Muscle of leg (tissue), 11 donors: ENCODE measurements around the gene GPRIN1. TPM values are rescaled to one million over a fixed set of nuclear protein-coding genes. Genes with fewer than 3 reads are reported as not detected.
A peak's percentile ranks its signal among the peaks of the same experiment; 100 is the strongest.

Experiments
- DNase-seq: peaks from one replicate; pipeline ENCODE4 v3.0.0; 2013
- H3K27ac ChIP-seq: one replicate; pipeline ENCODE4 v1.5.1; 2013; ENCODE audit warnings: mild to moderate bottlenecking, low read length, control low read depth
- H3K27me3 ChIP-seq: one replicate; pipeline ENCODE4 v1.6.1; 2013; ENCODE audit warnings: low read length; ENCODE audit not compliant: control insufficient read depth, insufficient read depth
- H3K36me3 ChIP-seq: one replicate; pipeline ENCODE4 v1.6.1; 2013; ENCODE audit warnings: low read length; ENCODE audit not compliant: control insufficient read depth, insufficient read depth
- H3K4me1 ChIP-seq: one replicate; pipeline ENCODE4 v1.6.1; 2013; ENCODE audit warnings: low read length; ENCODE audit not compliant: control insufficient read depth, insufficient read depth
- H3K4me3 ChIP-seq: one replicate; pipeline ENCODE4 v1.5.1; 2013; ENCODE audit warnings: low read length, control low read depth
- H3K9me3 ChIP-seq: replicated peaks from 2 replicates; pipeline ENCODE4 v1.6.1; 2013; ENCODE audit warnings: low read depth, low read length; ENCODE audit not compliant: control insufficient read depth
- WGBS: methylation state at CpG from one replicate; pipeline ENCODE4 v1.1.5; 2013; ENCODE audit warnings: missing lambda C conversion rate; ENCODE audit not compliant: insufficient coverage; 5-methylcytosine and 5-hydroxymethylcytosine counted together
- polyA plus RNA-seq, 8 donors: library from polyadenylated mRNA; unstranded; fragments of 120-200 nt; gene quantifications; one replicate each; pipeline versions ENCODE4 v1.2.1 to v1.2.3, GENCODE V29; 2013; ENCODE audit warnings: inconsistent platforms in 1 of 8, low replicate concordance in 1 of 8; ENCODE audit not compliant: insufficient read length in 8 of 8, insufficient read depth in 1 of 8
- total RNA-seq: library from RNA; stranded (reverse); fragments of 120-200 nt; gene quantifications from one replicate; pipeline ENCODE4 v1.2.4, GENCODE V29; 2013

Gene GPRIN1
- total and polyA plus RNA-seq, 9 donors = 0.49 to 2.8 (median 0.74) TPM

DNA sequence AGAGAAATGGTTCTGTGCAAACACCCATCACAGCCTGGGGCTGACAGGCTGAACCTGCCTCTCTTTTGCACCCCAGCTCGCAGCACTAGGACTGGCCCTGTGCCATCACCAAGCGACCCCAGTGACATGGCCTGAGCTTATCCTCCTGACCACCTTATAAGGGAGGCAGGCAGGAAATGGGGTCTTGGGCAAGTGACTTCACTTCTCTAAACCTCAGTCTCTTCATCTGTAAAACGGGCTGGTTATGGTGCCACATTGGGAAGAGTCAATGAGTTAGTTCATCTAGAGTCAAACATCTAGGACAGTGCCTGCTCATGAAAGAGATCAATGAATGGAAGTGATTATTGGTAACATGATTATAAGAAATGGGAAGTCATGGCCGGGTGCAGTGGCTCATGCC lies 14.2 kb upstream of the GPRIN1 start:
- no peak overlapping the region for H3K4me3 ChIP-seq
- no peaks in the 10 kb centered on the region for H3K36me3 ChIP-seq
- H3K9me3 ChIP-seq = no peaks in the 10 kb centered on the region
- H3K27me3 ChIP-seq = peaks cover 89% of the 10 kb centered on the region
- peaks cover 22% of the 10 kb centered on the region for H3K4me1 ChIP-seq
- DNase-seq = no peak
- WGBS = 40% methylated on average over 1 of the region's 4 CpGs
- no peak overlapping the region for H3K27ac ChIP-seq

DNA sequence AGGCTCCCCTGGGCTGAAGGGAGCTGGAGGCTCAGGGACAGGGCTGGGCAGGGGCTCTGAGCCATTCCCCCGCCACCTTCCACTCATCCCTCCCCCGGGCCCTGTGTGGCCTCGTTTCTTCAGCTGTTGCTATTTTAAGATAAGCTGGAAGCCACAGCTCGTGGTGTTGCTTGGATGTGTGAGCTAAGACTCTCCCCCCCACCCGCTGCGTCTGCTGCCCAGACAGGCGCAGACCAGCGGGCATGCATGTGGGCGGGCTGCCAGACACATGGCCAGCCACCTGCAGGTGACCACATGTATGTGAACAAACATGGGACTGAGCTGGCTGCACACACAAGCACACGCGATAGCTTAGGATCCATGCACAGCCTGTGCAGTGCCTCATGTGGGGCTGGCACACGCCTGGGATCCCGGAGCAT lies 11.7 kb upstream of the GPRIN1 start:
- no peak overlapping the region for H3K4me3 ChIP-seq
- WGBS = 72% methylated on average over 10 of the region's 13 CpGs
- H3K27ac ChIP-seq = no peak overlapping the region

DNA sequence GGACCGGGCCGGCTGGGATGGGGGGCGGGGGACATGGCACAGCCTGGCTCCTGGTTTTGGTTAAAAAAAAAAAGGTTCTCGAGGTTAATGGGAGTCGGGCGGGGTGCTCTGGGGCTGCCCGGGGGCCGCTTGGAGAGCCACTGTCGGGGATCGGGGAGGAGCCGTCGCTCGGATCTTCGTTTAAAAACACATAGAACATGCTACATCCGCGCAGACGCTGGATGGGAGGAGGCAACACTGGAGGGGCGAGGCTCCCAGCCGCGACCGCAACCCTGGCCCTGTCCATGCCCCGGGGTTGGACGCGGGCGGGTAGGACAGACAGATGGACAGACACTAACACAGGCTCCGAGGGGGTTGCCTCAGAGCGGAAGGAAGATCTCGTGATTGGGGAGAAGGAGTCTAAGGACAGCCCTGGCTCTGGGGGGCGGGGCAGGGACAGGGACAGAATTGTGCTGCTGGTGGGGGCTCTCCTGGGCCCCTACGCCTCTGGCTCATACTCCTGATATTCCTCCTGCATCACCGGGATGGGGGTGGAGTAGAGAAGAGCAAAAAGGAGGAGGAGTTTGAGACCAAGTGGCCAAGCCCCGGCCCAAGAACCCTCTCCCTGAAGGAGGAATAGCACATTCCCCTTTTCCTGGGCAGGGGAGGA lies 10.5 kb upstream of the GPRIN1 start:
- DNase-seq = no peak
- 2% methylated on average over 13 of the region's 32 CpGs for WGBS
- H3K27me3 ChIP-seq = peaks cover 86% of the 10 kb centered on the region
- H3K4me3 ChIP-seq = no peak overlapping the region
- H3K4me1 ChIP-seq = peaks cover 26% of the 10 kb centered on the region
- H3K36me3 ChIP-seq = no peaks in the 10 kb centered on the region
- no peaks in the 10 kb centered on the region for H3K9me3 ChIP-seq
- no peak overlapping the region for H3K27ac ChIP-seq

More for the DNA sequence above, 11.7 kb upstream of the GPRIN1 start:
- no peaks in the 10 kb centered on the region for H3K9me3 ChIP-seq
- H3K27me3 ChIP-seq = peaks cover 89% of the 10 kb centered on the region
- peaks cover 26% of the 10 kb centered on the region for H3K4me1 ChIP-seq
- DNase-seq = no peak
- no peaks in the 10 kb centered on the region for H3K36me3 ChIP-seq

DNA sequence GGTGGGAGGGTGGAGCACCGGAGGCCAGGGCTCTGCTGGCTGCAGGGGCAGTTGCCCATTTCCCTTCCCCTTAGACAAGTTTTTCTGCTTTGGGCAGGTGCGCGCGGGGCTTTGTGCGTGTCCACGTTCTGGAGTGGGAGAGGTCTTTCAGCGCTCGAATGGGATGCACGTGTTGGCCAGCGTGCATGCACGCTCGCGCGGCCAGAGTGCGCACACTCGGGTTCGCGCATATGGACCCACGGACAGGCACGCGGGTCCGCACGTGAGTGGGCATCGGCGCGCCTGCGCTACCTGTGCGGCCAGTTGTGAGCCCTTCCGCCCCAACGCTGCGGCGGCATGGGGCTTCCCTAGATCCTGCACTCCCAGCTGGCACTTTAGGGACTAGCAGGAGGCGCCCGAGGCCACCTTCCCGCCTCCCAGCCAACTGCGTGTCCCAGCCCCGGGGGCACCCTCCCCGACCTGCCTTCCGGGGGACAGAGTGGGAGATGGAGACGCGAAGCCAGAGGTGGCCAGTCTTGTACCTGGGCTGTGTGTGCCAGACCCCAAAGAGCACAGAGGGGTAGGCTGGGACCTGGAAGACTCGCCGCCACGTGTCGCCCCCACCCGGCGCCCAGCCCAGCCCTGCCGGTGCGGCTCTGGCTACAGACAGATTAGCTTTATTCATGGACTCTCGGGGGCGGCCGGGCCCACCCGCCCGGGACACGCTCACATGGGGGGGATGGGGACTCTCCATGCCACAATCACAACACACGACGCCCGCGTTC lies 9.8 kb upstream of the GPRIN1 start:
- H3K9me3 ChIP-seq = no peaks in the 10 kb centered on the region
- WGBS = 8% methylated on average over 46 of the region's 59 CpGs
- peaks cover 79% of the 10 kb centered on the region for H3K27me3 ChIP-seq
- no peak for DNase-seq
- H3K36me3 ChIP-seq = no peaks in the 10 kb centered on the region
- peaks cover 26% of the 10 kb centered on the region for H3K4me1 ChIP-seq
- no peak overlapping the region for H3K4me3 ChIP-seq
- H3K27ac ChIP-seq = no peak overlapping the region

DNA sequence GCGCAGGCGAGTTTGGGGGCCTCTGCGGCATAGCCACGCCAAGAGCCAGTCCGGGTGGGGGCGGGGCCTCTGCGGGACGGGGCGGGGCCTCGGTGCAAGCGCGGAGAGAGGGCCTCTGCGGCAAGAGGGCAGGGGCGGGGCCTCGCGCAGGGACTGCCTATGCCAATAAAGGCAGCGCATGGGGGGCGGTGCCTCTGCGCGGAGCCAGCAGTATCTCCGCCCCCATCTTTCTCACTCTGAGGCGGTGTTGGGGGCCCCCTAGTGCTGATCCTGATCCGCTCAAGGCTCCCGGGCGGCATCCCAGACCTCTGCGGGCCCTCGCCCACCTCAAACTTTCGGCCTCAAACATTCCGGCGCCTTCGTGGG lies 9.2 kb upstream of the GPRIN1 start:
- DNase-seq = peak; percentile 67
- no peaks in the 10 kb centered on the region for H3K36me3 ChIP-seq
- no peaks in the 10 kb centered on the region for H3K9me3 ChIP-seq
- peaks cover 26% of the 10 kb centered on the region for H3K4me1 ChIP-seq
- no peak overlapping the region for H3K27ac ChIP-seq
- WGBS = 1% methylated on average over 28 of the region's 31 CpGs
- peaks cover 75% of the 10 kb centered on the region for H3K27me3 ChIP-seq
- H3K4me3 ChIP-seq = no peak overlapping the region

DNA sequence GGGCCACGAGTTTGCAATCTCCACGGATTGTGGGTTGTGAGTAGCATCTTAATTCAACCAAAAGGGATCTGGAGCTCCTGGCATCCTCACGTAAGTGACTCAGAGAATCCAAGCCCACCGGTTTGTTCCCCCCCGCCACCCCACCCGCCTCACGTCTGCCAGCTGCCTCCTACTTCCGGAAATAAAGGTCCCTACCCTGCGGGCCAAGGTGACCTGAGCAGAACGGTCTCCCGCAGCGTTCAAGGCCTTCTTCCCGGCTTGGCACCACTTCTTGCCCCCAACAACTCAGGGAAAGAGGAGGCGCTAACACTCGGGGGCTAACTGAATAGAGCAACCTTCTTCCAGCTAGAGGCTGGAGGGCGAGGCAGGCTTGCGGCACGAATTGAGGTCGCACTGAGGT lies 8.8 kb upstream of the GPRIN1 start:
- Histone ChIP-seq H3K4me1 (peaks cover 26% of the 10 kb centered on the region), H3K36me3 (no peaks in the 10 kb centered on the region), H3K27me3 (peaks cover 72% of the 10 kb centered on the region), H3K9me3 (no peaks in the 10 kb centered on the region), H3K27ac (no peak overlapping the region), H3K4me3 (no peak overlapping the region)
- WGBS = 15% methylated on average over 16 of the region's 19 CpGs
- no peak for DNase-seq

DNA sequence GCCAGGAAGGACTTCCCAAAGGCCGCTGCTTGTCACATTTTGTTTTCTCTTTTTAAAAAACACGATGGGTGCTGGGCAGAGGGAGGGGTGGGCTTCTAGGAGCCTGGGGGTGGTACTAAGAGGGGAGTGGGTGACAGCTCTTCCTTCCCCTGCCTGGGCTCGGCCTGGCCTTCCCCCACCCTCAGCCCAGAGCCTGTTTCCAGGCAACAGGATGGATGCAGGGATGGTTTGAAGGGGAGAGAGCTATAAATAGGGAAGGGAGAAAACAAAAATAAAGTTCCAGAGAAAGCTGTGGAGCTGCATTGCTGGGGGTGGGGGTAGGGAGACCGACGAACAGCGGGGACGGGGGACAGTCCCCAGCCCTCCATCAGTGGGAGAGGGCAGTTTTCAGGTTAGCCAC lies 6.6 kb upstream of the GPRIN1 start:
- whole genome bisulfite sequencing = 68% methylated on average over 4 of the region's 7 CpGs
- Histone ChIP-seq H3K4me1 (peaks cover 26% of the 10 kb centered on the region), H3K4me3 (no peak overlapping the region), H3K27me3 (peaks cover 68% of the 10 kb centered on the region), H3K27ac (no peak overlapping the region), H3K36me3 (no peaks in the 10 kb centered on the region), H3K9me3 (no peaks in the 10 kb centered on the region)
- DNase-seq = no peak

DNA sequence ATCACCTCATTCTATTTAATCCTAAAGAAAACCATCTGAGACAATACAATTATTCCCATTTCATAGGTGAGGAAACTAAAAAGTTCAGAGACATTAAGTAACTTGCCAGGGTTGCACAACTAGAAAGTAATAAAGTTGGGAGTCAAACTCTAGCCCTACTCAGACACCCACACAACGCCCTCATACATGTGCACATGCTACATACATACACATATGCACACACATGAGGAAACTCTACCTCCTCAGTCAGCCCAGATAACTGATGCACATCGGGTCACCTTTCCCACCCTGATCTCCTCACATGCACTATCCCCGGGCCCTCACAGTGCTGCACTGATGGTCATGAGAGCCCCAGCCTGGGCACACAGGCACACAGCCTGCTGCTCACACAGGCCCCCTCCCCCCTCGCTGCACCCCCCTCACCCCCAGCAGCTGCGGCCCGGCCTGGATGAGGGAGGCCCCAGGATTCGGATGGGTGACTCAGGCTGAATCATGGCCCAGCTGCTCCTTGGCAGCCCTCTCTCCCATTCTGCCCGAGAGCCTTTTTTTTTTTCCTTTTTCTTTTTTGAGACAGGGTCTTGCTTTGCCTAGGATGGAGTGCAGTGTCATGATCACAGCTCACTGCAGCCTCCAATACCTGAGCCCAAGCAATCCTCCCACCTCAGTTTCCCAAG lies 5.0 kb upstream of the GPRIN1 start:
- Histone ChIP-seq H3K27ac (no peak overlapping the region), H3K36me3 (no peaks in the 10 kb centered on the region), H3K4me3 (no peak overlapping the region), H3K9me3 (no peaks in the 10 kb centered on the region), H3K27me3 (peaks cover 56% of the 10 kb centered on the region), H3K4me1 (peaks cover 16% of the 10 kb centered on the region)
- DNase-seq = no peak
- 62% methylated on average over 3 of the region's 8 CpGs for WGBS

DNA sequence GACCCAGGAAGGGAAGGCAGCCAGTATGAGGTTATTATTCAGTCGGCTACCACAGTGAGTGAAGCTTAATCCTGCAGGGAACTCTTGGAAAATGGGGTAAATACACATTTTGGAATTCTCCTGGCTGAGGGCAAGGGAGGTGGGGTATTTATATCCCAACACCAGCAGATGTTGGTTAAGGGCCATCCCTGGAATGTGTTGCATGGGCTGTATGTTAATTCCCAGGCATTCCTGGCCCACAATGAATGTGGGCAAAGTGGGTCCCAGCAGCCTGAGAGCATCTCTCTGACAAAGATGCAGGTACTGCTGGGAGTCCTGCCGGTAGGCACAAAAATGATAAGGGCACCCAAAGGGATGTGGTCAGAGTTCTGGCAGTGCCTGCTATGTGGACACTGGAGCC lies 2.9 kb upstream of the GPRIN1 start:
- no peak for DNase-seq
- Histone ChIP-seq H3K9me3 (no peaks in the 10 kb centered on the region), H3K27me3 (peaks cover 45% of the 10 kb centered on the region), H3K4me1 (peaks cover 7% of the 10 kb centered on the region), H3K27ac (no peak overlapping the region), H3K36me3 (no peaks in the 10 kb centered on the region), H3K4me3 (no peak overlapping the region)
- 67% methylated on average over 2 of the region's 2 CpGs for WGBS

DNA sequence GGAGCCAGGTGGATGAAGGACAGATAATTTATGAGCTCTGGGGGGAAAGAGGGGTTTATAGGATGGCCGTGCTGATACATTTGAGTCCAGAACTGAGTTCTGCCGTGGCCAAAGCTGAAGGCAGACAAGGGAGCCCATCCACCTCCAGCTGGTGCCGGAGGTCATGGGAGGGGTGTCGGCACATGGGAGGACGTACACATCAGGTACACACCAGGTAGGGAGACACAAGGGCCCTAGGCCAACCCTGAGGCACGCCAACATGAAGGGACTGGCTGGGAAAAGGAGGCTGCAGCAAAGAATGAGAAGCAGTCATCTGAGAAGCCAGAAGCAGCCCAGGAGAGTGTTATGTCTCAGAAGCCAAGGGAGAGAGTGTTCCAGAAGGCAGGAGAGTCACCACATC lies 2.1 kb upstream of the GPRIN1 start:
- no peak overlapping the region for H3K4me3 ChIP-seq
- no peak overlapping the region for H3K27ac ChIP-seq
- 79% methylated on average over 6 of the region's 6 CpGs for WGBS
- no peaks in the 10 kb centered on the region for H3K36me3 ChIP-seq
- DNase-seq = no peak
- H3K27me3 ChIP-seq = peaks cover 37% of the 10 kb centered on the region
- no peaks in the 10 kb centered on the region for H3K9me3 ChIP-seq
- H3K4me1 ChIP-seq = peaks cover 7% of the 10 kb centered on the region
